ENCODE data around the gene GNB2. TPM values are rescaled to one million over a fixed set of nuclear protein-coding genes. Genes with fewer than 3 reads are reported as not detected.

Gene GNB2
- polyA plus RNA-seq (2012; ENCODE audit: insufficient read depth, insufficient read length): 137 TPM

DNA sequence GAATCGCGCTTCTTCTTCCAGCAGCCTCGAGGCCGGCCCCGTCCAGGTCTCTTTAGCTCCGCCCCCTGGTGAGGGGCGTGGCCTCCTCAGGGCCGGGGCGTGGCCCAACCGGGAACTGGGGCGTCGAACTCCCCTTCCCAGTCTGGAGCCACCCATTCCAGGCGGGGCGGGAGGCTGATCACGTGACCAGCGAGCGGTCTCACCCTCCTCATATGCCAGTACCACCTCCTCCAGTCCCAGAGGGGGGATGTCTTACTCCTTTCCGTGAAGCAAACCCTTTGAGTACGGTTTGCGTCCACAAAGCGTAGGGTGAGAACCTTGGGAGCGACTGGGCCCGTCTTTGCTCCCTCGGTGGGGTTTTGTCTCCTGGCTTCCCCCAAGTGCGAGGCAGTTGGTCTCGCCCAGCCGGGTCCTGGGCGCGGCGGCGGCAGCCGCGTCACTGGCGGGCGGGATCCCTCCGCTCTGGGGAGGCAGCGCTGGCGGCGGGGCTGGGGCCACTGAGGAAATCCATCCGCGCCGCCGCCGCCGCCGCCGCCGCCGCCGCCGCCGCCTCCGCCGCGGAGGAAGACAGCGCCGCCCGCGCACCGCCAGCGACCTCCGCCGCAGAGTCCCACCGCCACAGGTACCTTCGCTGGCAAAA, at the start of gene GNB2:
Gene GNB2 (plus strand): TSS at position 439 of the 640 bp plus-strand sequence. CDS start 2,526 bp downstream, outside the sequence.
- H3K4me3 ChIP-seq (ENCODE audit: low read length): peak within 1 kb of the TSS; percentile 85
- peak; percentile 98 for DNase-seq (ENCODE audit: low read depth, low spot score)

DNA sequence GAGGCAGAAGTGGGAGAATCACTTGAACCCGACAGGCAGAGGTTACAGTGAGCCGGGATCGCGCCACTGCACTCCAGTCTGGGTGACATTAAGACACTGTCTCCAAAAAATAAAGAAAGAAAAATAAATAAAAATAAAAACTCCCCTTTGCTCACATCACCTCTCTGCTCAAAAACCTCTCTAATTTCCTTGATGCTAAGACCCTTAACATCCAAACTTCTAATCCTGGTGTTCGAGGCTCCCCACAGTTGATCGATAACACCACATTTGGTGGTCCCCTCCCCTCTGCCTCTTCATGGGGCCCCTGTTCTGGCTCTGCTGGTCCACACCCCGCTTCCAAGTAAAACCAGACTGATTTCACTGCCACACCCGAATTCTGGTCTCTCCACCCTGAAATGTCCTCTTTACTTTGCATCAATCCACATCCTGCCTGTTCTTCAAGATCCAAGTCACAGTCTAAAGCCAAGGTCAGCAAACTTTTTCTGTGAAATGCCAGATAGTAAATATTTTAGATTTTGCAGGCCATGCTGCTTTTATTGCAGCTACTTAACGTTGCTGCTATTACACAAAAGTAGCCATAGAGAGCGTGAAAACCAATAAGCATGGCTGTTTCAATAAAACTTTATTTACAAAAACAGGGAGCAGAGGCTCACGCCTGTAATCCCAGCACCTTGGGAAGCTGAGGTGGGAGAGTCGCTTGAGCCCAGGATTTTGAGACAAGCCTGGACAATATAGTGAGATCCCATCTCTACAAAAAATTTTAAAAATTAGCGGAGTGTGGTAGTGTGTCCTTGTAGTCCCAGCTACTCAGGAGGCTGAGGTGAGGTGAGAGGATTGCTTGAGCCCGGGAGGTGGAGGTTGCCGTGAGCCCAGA, 49.4 kb upstream of the GNB2 start:
- DNase-seq (ENCODE audit: low read depth, low spot score): no peak

GRCh38 chr7:100626055-100626454, 47.5 kb upstream of the GNB2 start:
- no peak for DNase-seq (ENCODE audit: low read depth, low spot score)
- H3K4me3 ChIP-seq (ENCODE audit: low read length): peak overlapping the region; percentile 57

More for the DNA sequence above, 49.4 kb upstream of the GNB2 start:
- H3K4me3 ChIP-seq (ENCODE audit: low read length): no peak overlapping the region

- peak; percentile 88 for DNase-seq (ENCODE audit: low read depth, low spot score)
- H3K4me3 ChIP-seq (ENCODE audit: low read length): peak overlapping the region; percentile 57
Measured at GRCh38 chr7:100626530-100627237, 46.9 kb upstream of the GNB2 start.

GRCh38 chr7:100627238-100627549, 46.3 kb upstream of the GNB2 start:
- H3K4me3 ChIP-seq (ENCODE audit: low read length): peak overlapping the region; percentile 57
- DNase-seq (ENCODE audit: low read depth, low spot score): no peak

DNA sequence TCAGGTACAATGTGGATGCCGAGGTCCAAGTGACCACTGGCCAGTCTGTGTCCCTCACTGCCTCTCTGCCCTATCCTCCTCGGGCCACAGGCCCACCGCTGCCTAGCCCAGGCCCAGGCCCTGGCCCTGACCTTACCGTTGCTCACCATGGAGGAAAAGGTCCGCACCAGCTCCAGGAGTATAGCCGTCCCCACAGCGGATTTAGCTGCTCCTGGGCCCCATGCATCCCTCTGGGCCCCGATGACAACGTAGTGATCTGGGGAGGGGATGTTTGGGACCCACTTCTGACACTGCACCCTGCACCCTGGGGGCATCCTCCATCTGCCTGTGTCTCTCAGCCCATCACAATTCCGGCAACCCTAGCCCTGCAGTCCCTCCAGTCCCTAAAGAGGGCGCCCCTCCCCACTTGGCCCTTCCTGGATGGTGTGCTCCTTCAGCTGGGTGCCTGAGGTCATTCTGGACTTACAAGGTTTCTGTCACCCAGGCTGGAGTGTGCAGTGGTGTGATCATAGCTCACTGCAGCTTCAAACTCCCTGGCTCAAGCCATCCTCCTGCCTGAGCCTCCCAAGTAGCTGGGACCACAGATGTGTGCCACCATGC, 44.3 kb upstream of the GNB2 start:
- no peak overlapping the region for H3K4me3 ChIP-seq (ENCODE audit: low read length)
- DNase-seq (ENCODE audit: low read depth, low spot score): no peak

- DNase-seq (ENCODE audit: low read depth, low spot score): no peak
- H3K4me3 ChIP-seq (ENCODE audit: low read length): no peak overlapping the region
Measured at GRCh38 chr7:100630066-100630465, 43.5 kb upstream of the GNB2 start.

DNA sequence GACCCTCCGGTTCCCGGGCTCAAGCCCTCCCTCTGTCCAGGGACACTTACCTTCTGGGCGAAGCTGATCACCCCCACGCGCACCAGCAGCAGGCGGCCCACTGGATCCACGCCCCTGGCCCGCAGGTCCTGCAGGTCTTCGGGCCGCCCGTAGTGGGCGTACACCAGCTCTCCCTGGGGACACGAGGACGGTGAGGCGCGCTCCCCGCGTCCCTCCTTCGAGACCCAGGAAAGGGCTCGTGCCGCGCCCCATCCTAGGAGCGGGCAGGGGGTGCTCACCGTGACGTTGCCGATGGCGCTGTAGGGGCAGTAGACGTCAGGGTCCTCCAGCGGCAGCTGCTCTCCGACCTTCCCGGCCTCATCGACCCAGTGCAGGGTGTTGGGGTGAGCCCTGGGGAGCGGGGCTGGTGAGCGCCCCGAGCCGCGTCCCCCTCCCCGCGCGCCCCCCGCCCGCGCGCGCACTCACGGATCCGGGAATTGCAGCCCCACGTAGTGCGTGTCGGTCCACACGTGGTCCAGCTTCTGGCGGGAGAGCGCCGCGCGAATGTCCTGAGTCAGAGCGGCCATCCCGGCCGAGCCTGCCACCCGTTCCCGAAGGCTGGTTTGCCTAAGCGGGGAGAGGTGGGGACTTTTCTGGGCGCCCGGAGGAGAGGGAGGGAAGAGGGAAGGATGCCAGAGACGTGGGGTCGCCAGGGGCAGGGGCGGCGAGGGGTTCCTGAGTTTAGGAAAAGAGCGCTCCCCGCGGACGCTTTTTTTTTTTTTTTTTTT, 40.4 kb upstream of the GNB2 start:
- peak overlapping the region; percentile 37 for H3K4me3 ChIP-seq (ENCODE audit: low read length)
- no peak for DNase-seq (ENCODE audit: low read depth, low spot score)

GRCh38 chr7:100639995-100640516, 33.5 kb upstream of the GNB2 start:
- no peak overlapping the region for H3K4me3 ChIP-seq (ENCODE audit: low read length)

DNA sequence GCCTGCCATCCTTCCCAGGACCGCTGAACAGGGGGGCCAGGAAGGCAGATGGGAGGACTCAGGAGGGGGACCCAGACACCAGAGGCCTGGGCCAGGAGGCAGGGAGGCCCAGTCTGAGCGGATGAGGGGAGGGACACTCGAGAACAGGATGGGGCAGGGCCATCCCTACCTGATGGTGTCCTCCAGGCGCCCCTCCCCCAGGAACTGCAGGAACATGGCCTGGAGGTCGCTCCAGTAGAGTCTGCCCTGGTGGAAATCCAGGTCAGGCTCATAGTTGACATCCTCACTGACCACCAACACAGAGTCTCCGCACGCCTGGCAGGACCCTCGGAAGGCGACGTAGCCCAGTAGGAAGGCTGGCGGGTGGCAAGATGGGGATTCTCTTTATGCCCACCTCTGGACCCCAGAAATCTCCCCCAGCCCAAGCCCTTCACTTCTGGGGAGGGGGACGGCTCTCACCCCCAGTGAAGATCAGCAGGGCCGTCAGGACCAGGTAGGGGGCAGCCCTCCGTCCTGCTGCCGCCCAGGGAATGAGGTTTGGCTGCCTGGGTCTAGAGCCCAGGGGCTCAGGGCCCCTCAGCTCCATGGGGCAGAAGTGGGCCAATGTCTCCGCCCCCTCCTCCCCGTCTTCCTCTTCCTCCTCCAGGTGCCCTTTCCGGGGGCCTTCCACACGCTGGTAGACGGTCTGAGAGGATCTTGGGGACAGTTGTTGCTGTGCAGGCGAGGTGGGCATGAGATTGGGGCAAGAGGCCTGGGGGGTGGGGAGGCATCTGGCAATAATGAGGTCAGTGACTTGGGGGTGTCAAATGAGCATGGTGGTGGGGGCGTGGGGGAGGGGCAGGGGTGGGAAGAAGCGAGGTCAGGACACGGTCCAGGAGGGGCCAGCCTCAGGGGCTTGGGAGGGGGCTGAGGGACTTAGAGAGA, 32.8 kb upstream of the GNB2 start:
- DNase-seq (ENCODE audit: low read depth, low spot score): no peak
- H3K4me3 ChIP-seq (ENCODE audit: low read length): no peak overlapping the region

More at GRCh38 chr7:100639995-100640516, 33.5 kb upstream of the GNB2 start:
- no peak for DNase-seq (ENCODE audit: low read depth, low spot score)

GRCh38 chr7:100641463-100641859, 32.1 kb upstream of the GNB2 start, which contains the start of gene TFR2:
TSS of gene TFR2 (minus strand) at chr7:100641552. CDS start at chr7:100641509, 43 bp downstream.
- H3K4me3 ChIP-seq (ENCODE audit: low read length): no peak within 1 kb of the TSS

GRCh38 chr7:100641860-100642533, 31.5 kb upstream of the GNB2 start:
- no peak overlapping the region for H3K4me3 ChIP-seq (ENCODE audit: low read length)
- DNase-seq (ENCODE audit: low read depth, low spot score): no peak

More at GRCh38 chr7:100641463-100641859, 32.1 kb upstream of the GNB2 start, which contains the start of gene TFR2:
- DNase-seq (ENCODE audit: low read depth, low spot score): no peak

DNA sequence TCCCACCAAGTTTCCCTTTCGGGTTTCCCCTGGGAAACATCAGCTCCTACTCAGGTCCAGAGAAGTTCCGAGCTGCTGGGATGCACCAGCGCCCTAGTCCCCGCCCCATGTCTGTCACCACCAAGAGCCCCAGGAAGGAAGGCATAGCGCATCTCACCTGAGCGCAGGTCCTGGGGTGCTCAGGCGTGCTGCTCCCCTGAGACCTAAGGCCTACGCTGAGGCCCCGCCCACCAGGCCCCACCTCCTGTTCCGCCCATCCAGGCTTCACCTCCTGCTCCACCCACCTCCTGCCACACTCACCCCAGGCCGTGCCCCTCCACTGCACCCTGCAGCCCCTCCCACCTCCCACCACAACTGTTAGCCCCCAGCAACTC, 31.0 kb upstream of the GNB2 start:
- H3K4me3 ChIP-seq (ENCODE audit: low read length): no peak overlapping the region
- DNase-seq (ENCODE audit: low read depth, low spot score): peak; percentile 23

DNA sequence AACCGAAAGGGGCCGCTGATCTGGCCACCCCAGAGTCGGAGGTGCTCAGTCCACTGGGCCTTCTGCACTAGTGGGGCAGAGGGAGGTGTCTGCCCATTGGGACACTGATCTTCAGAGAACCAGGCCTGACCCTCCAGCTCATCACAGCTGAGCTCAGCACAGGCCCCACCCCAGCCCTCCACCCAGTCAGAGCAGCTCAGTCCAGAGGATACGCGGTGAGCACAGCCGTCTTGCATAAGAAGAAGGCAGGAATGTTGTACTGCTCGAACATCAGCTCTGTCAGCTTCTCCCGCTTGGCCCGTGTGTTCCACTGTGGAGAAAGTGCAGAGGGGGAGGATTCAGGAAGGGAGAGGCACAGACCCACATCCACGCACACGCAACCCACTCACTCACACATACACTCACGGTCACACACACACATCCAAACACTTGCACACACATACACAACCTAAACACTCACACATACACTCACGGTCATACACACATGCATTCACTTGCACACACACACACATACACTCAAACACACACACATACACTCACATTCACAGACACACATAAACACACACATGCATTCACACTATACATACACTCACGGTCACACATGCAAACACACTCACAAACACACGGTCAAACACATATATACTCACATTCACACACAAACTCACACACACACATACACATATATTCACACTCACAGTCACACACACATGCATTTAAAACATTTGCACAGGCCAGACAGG, 23.5 kb upstream of the GNB2 start:
- H3K4me3 ChIP-seq (ENCODE audit: low read length): no peak overlapping the region
- no peak for DNase-seq (ENCODE audit: low read depth, low spot score)

GRCh38 chr7:100654908-100655831, 18.4 kb upstream of the GNB2 start:
- H3K4me3 ChIP-seq (ENCODE audit: low read length): no peak overlapping the region
- no peak for DNase-seq (ENCODE audit: low read depth, low spot score)
